NB4 (cell line): Measurements from ENCODE around the gene PLXNA2.

ENCODE experiments used
- CTCF ChIP-seq: IDR thresholded peaks from one replicate; pipeline ENCODE4 v1.5.1; 2012; ENCODE audit warnings: low read depth, low read length
- MAX ChIP-seq: IDR thresholded peaks from 2 replicates; pipeline ENCODE4 v1.6.1; 2011; ENCODE audit warnings: low read depth, low read length

DNA sequence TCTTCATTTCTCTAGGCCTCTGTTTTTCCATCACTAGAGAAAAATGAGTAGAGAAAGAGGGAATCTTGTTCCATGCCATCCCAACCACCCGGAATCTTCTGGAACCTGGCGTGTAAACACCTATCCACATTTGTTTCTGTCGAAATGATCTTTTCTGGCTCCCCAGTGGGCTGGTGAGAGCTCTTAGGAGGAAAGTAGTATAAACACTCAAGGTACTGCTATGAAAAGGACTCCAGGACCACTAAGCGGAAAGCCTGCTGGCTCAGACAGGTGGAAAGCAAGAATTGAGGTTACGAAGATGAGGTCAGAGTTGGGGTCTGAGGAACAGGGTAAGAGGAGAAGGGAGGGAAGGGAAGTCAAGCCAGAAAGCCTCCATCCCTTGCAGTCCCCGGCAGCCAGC lies 90.8 kb downstream of the PLXNA2 start:
- TF ChIP-seq CTCF (no peak), MAX (no peak)
